Stimulated activated naive B cell treated with anti-CD40 and anti-IgM and Interleukin-4, amounts not matched to agents 10 μg/mL and 1 μg/mL and 100 μg/mL, for 72 hours (primary cell): ENCODE measurements around the gene CACNA2D3.

Source experiments
- ATAC-seq, 2 donors: fragments of 150-1000 bp; cut with Tn5 transposase; replicated peaks; 2 replicates each; pipeline ENCODE4 v1.10.0; 2021; ENCODE audit warnings: moderate library complexity in 1 of 2
- DNase-seq: peaks from one replicate; pipeline ENCODE4 v3.0.0; 2021
- H3K27ac Mint-ChIP-seq: one replicate; pipeline ENCODE4 v1.8.0; 2022; ENCODE audit warnings: mild to moderate bottlenecking, mixed read lengths
- H3K27me3 Mint-ChIP-seq, 2 donors: one replicate each; pipeline ENCODE4 v1.8.0; 2022; ENCODE audit warnings: mixed read lengths in 2 of 2
- H3K36me3 Mint-ChIP-seq, 2 donors: one replicate each; pipeline ENCODE4 v1.8.0; 2022; ENCODE audit warnings: mixed read lengths in 2 of 2, mild to moderate bottlenecking in 1 of 2
- H3K4me1 Mint-ChIP-seq, 2 donors: one replicate each; pipeline ENCODE4 v1.8.0; 2022; ENCODE audit warnings: mixed read lengths in 2 of 2, mild to moderate bottlenecking in 1 of 2
- H3K4me3 Mint-ChIP-seq, 2 donors: one replicate each; pipeline ENCODE4 v1.8.0; 2022; ENCODE audit warnings: mild to moderate bottlenecking in 2 of 2, mixed read lengths in 2 of 2, moderate library complexity in 1 of 2
- H3K9me3 Mint-ChIP-seq, 2 donors: one replicate each; pipeline ENCODE4 v1.8.0; 2022; ENCODE audit warnings: mixed read lengths in 2 of 2, mild to moderate bottlenecking in 1 of 2

The CACNA2D3 gene

GRCh38 chr3:54906763-54907162 lies 784.4 kb downstream of the CACNA2D3 start:
- peaks cover 4% of the 10 kb centered on the region in 2 donors for H3K9me3 Mint-ChIP-seq
- no peaks in the 10 kb centered on the region for H3K36me3 Mint-ChIP-seq
- H3K27ac Mint-ChIP-seq, result no peak overlapping the region
- DNase-seq, result no peak
- no peak overlapping the region for H3K4me3 Mint-ChIP-seq
- no peak for ATAC-seq
- no peaks in the 10 kb centered on the region for H3K4me1 Mint-ChIP-seq
- H3K27me3 Mint-ChIP-seq, result no peaks in the 10 kb centered on the region

- DNase-seq (no peak), ATAC-seq (no peak)
- Mint-ChIP-seq H3K9me3 (peaks cover 9 to 10% of the 10 kb centered on the region in 2 donors), H3K36me3 (no peaks in the 10 kb centered on the region), H3K4me3 (no peak overlapping the region), H3K4me1 (no peaks in the 10 kb centered on the region), H3K27me3 (no peaks in the 10 kb centered on the region), H3K27ac (no peak overlapping the region)
Observed at GRCh38 chr3:54909191-54909590, 786.8 kb downstream of the CACNA2D3 start.

- no peak for ATAC-seq
- no peaks in the 10 kb centered on the region for H3K4me1 Mint-ChIP-seq
- H3K4me3 Mint-ChIP-seq, result no peak overlapping the region
- H3K27me3 Mint-ChIP-seq, result no peaks in the 10 kb centered on the region
- peaks cover 9 to 10% of the 10 kb centered on the region in 2 donors for H3K9me3 Mint-ChIP-seq
- no peak overlapping the region for H3K27ac Mint-ChIP-seq
- DNase-seq, result no peak
- H3K36me3 Mint-ChIP-seq, result no peaks in the 10 kb centered on the region
Observed at GRCh38 chr3:54914180-54914579, 791.8 kb downstream of the CACNA2D3 start.

- no peaks in the 10 kb centered on the region for H3K27me3 Mint-ChIP-seq
- ATAC-seq, result no peak
- H3K4me3 Mint-ChIP-seq, result no peak overlapping the region
- no peaks in the 10 kb centered on the region for H3K4me1 Mint-ChIP-seq
- H3K9me3 Mint-ChIP-seq, result peaks cover 9 to 10% of the 10 kb centered on the region in 2 donors
- H3K27ac Mint-ChIP-seq, result no peak overlapping the region
- no peak for DNase-seq
- H3K36me3 Mint-ChIP-seq, result no peaks in the 10 kb centered on the region
Observed at GRCh38 chr3:54915181-54915580, 792.8 kb downstream of the CACNA2D3 start.

GRCh38 chr3:54915976-54916375 lies 793.6 kb downstream of the CACNA2D3 start:
- no peak for ATAC-seq
- DNase-seq, result no peak
- Mint-ChIP-seq H3K36me3 (no peaks in the 10 kb centered on the region), H3K27me3 (no peaks in the 10 kb centered on the region), H3K4me3 (no peak overlapping the region), H3K9me3 (peaks cover 9 to 10% of the 10 kb centered on the region in 2 donors), H3K4me1 (no peaks in the 10 kb centered on the region), H3K27ac (no peak overlapping the region)

GRCh38 chr3:54916732-54917131 lies 794.4 kb downstream of the CACNA2D3 start:
- no peak overlapping the region for H3K27ac Mint-ChIP-seq
- no peaks in the 10 kb centered on the region for H3K4me1 Mint-ChIP-seq
- H3K36me3 Mint-ChIP-seq, result no peaks in the 10 kb centered on the region
- no peaks in the 10 kb centered on the region for H3K27me3 Mint-ChIP-seq
- ATAC-seq (no peak), DNase-seq (no peak)
- H3K4me3 Mint-ChIP-seq, result no peak overlapping the region
- peaks cover 5% of the 10 kb centered on the region in 2 donors for H3K9me3 Mint-ChIP-seq

GRCh38 chr3:54917174-54917573 lies 794.8 kb downstream of the CACNA2D3 start:
- Mint-ChIP-seq H3K27ac (no peak overlapping the region), H3K4me3 (no peak overlapping the region), H3K4me1 (no peaks in the 10 kb centered on the region), H3K27me3 (no peaks in the 10 kb centered on the region), H3K9me3 (peaks cover 5% of the 10 kb centered on the region in 2 donors), H3K36me3 (no peaks in the 10 kb centered on the region)
- DNase-seq (no peak), ATAC-seq (no peak)

GRCh38 chr3:54917862-54918261 lies 795.5 kb downstream of the CACNA2D3 start:
- Mint-ChIP-seq H3K9me3 (peaks cover under 1% of the 10 kb centered on the region in 2 donors), H3K27ac (no peak overlapping the region), H3K36me3 (no peaks in the 10 kb centered on the region), H3K4me3 (no peak overlapping the region), H3K27me3 (no peaks in the 10 kb centered on the region), H3K4me1 (no peaks in the 10 kb centered on the region)
- ATAC-seq, result no peak
- no peak for DNase-seq

- no peak overlapping the region for H3K27ac Mint-ChIP-seq
- H3K4me3 Mint-ChIP-seq, result no peak overlapping the region
- no peaks in the 10 kb centered on the region for H3K27me3 Mint-ChIP-seq
- ATAC-seq (no peak), DNase-seq (no peak)
- H3K4me1 Mint-ChIP-seq, result no peaks in the 10 kb centered on the region
- peaks cover 5 to 6% of the 10 kb centered on the region in 2 donors for H3K9me3 Mint-ChIP-seq
- H3K36me3 Mint-ChIP-seq, result no peaks in the 10 kb centered on the region
Observed at GRCh38 chr3:54918516-54918915, 796.2 kb downstream of the CACNA2D3 start.

GRCh38 chr3:54928046-54928770 lies 805.9 kb downstream of the CACNA2D3 start, which contains the start of gene LRTM1:
TSS of gene LRTM1 (minus strand) at chr3:54928059. CDS start at chr3:54927911, 148 bp downstream.
- H3K36me3 Mint-ChIP-seq, result no peaks in the 10 kb centered on the region
- DNase-seq (no peak), ATAC-seq (no peak)
- H3K27me3 Mint-ChIP-seq, result no peaks in the 10 kb centered on the region
- H3K9me3 Mint-ChIP-seq, result peaks cover 2 to 5% of the 10 kb centered on the region in 2 donors
- no peak within 1 kb of the TSS for H3K4me3 Mint-ChIP-seq
- H3K4me1 Mint-ChIP-seq, result no peaks in the 10 kb centered on the region
- H3K27ac Mint-ChIP-seq, result no peak within 1 kb of the TSS

- Mint-ChIP-seq H3K4me1 (no peaks in the 10 kb centered on the region), H3K27ac (no peak overlapping the region), H3K36me3 (no peaks in the 10 kb centered on the region), H3K27me3 (no peaks in the 10 kb centered on the region), H3K9me3 (peaks cover 0 to 6% of the 10 kb centered on the region in 2 donors), H3K4me3 (no peak overlapping the region)
- DNase-seq, result no peak
- no peak for ATAC-seq
Observed at GRCh38 chr3:54931182-54931581, 808.8 kb downstream of the CACNA2D3 start.

GRCh38 chr3:54932606-54933005 lies 810.3 kb downstream of the CACNA2D3 start:
- Mint-ChIP-seq H3K36me3 (no peaks in the 10 kb centered on the region), H3K9me3 (peaks cover 0 to 6% of the 10 kb centered on the region in 2 donors), H3K27ac (no peak overlapping the region), H3K4me3 (no peak overlapping the region), H3K4me1 (no peaks in the 10 kb centered on the region), H3K27me3 (no peaks in the 10 kb centered on the region)
- no peak for DNase-seq
- no peak for ATAC-seq

- no peak for ATAC-seq
- DNase-seq, result no peak
- Mint-ChIP-seq H3K27me3 (no peaks in the 10 kb centered on the region), H3K9me3 (peaks cover 0 to 3% of the 10 kb centered on the region in 2 donors), H3K4me1 (no peaks in the 10 kb centered on the region), H3K27ac (no peak overlapping the region), H3K4me3 (no peak overlapping the region), H3K36me3 (no peaks in the 10 kb centered on the region)
Observed at GRCh38 chr3:54935869-54936268, 813.5 kb downstream of the CACNA2D3 start.

GRCh38 chr3:54936561-54936960 lies 814.2 kb downstream of the CACNA2D3 start:
- Mint-ChIP-seq H3K27ac (no peak overlapping the region), H3K9me3 (peaks cover 0 to 3% of the 10 kb centered on the region in 2 donors)
- DNase-seq, result no peak

GRCh38 chr3:54939557-54940300 lies 817.4 kb downstream of the CACNA2D3 start:
- no peaks in the 10 kb centered on the region for H3K27me3 Mint-ChIP-seq
- DNase-seq (no peak), ATAC-seq (no peak)
- H3K4me3 Mint-ChIP-seq, result no peak overlapping the region
- peaks cover 0 to 3% of the 10 kb centered on the region in 2 donors for H3K9me3 Mint-ChIP-seq
- no peaks in the 10 kb centered on the region for H3K36me3 Mint-ChIP-seq
- H3K27ac Mint-ChIP-seq, result no peak overlapping the region
- no peaks in the 10 kb centered on the region for H3K4me1 Mint-ChIP-seq

More at GRCh38 chr3:54936561-54936960, 814.2 kb downstream of the CACNA2D3 start:
- no peaks in the 10 kb centered on the region for H3K4me1 Mint-ChIP-seq
- no peak overlapping the region for H3K4me3 Mint-ChIP-seq
- ATAC-seq, result no peak
- no peaks in the 10 kb centered on the region for H3K36me3 Mint-ChIP-seq
- H3K27me3 Mint-ChIP-seq, result no peaks in the 10 kb centered on the region
